C4-2B (cell line): ENCODE results near the gene SLC8B1.

ENCODE experiments used
- ZFX ChIP-seq: fragments of 450-650 bp; IDR thresholded peaks from 2 replicates; pipeline ENCODE4 v1.6.1; 2017
- TF ChIP-seq, protein P1 (sequence below): fragments of 450-650 bp; conservative IDR thresholded peaks from 2 replicates; pipeline ENCODE4 v1.5.1; 2017; ENCODE audit warnings: mild to moderate bottlenecking

DNA sequence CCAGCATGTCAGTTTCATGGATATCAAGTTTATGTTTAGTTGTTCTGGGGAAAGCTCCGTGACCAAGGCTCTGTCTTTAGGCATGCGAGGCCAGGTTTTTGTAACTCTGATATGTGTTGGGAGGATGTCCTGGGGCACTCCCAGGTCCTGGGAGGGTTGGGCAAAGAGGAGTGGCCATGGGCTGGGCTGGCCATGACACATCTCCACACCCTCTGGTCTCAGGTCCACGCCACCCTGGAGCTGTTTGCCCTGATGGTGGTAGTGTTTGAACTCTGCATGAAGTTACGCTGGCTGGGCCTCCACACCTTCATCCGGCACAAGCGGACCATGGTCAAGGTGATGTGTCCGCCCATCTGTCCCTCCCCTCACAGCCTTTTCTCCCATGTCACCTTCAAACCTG, 67.3 kb downstream of the SLC8B1 start:
- TF ChIP-seq, protein P1, sequence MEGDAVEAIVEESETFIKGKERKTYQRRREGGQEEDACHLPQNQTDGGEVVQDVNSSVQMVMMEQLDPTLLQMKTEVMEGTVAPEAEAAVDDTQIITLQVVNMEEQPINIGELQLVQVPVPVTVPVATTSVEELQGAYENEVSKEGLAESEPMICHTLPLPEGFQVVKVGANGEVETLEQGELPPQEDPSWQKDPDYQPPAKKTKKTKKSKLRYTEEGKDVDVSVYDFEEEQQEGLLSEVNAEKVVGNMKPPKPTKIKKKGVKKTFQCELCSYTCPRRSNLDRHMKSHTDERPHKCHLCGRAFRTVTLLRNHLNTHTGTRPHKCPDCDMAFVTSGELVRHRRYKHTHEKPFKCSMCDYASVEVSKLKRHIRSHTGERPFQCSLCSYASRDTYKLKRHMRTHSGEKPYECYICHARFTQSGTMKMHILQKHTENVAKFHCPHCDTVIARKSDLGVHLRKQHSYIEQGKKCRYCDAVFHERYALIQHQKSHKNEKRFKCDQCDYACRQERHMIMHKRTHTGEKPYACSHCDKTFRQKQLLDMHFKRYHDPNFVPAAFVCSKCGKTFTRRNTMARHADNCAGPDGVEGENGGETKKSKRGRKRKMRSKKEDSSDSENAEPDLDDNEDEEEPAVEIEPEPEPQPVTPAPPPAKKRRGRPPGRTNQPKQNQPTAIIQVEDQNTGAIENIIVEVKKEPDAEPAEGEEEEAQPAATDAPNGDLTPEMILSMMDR = no peak
- TF ChIP-seq ZFX = no peak
